ENCODE results near the gene SHTN1.

SHTN1 gene

DNA sequence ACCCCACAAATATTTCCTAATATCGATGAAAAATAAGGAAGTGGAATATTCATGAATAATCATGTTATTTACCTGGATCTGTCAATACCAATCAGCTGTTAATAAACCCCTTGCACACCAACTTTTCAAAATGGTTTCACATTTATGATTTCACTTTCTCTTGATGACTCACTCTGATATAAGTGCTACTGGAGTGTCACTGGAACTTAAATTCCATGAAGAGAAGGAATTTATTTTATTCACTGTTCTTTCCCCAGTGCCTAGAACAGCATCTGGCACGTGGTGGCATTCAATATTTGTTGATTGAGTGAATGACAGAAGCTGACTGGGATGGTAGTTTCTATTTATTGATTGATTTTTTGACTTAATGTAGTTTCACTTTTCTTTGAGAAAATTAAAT, 159.2 kb downstream of the SHTN1 start:
- FAIRE-seq, result no peak

GRCh38 chr10:116840389-116841075, 164.5 kb downstream of the SHTN1 start:
- FAIRE-seq (no peak), DNase-seq (ENCODE audit: extremely low spot score, insufficient read length, low read depth) (no peak)

More for the DNA sequence above, 159.2 kb downstream of the SHTN1 start:
- DNase-seq (ENCODE audit: extremely low spot score, insufficient read length, low read depth), result no peak

GRCh38 chr10:116838143-116838725, 166.8 kb downstream of the SHTN1 start:
- FAIRE-seq, result peak; percentile 76
- DNase-seq (ENCODE audit: extremely low spot score, insufficient read length, low read depth), result no peak

GRCh38 chr10:116836902-116837523, 168.0 kb downstream of the SHTN1 start:
- no peak for FAIRE-seq
- DNase-seq (ENCODE audit: extremely low spot score, insufficient read length, low read depth), result no peak

- DNase-seq (ENCODE audit: extremely low spot score, insufficient read length, low read depth) (no peak), FAIRE-seq (no peak)
Measured at GRCh38 chr10:116836083-116836482, 168.9 kb downstream of the SHTN1 start.

DNA sequence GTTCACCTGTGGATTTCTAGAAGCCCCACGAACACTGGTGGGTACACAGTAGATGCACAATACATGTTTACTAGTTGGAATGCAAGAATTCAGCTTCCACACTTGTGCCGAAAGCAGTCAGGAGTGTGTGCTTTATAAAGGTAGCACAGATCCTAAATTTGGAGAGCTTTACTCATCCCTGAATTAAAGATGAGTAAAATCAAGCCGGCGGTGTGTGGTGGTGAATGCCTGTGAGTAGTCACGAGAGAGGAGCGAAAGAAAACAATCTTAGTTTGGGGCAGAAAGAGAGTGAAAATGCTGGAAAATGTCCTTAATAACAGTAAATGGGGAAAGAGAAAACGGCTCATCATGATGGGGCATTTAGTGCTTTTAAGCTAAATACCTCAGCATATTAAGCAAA, 169.3 kb downstream of the SHTN1 start:
- DNase-seq (ENCODE audit: extremely low spot score, insufficient read length, low read depth), result no peak
- FAIRE-seq, result no peak

DNA sequence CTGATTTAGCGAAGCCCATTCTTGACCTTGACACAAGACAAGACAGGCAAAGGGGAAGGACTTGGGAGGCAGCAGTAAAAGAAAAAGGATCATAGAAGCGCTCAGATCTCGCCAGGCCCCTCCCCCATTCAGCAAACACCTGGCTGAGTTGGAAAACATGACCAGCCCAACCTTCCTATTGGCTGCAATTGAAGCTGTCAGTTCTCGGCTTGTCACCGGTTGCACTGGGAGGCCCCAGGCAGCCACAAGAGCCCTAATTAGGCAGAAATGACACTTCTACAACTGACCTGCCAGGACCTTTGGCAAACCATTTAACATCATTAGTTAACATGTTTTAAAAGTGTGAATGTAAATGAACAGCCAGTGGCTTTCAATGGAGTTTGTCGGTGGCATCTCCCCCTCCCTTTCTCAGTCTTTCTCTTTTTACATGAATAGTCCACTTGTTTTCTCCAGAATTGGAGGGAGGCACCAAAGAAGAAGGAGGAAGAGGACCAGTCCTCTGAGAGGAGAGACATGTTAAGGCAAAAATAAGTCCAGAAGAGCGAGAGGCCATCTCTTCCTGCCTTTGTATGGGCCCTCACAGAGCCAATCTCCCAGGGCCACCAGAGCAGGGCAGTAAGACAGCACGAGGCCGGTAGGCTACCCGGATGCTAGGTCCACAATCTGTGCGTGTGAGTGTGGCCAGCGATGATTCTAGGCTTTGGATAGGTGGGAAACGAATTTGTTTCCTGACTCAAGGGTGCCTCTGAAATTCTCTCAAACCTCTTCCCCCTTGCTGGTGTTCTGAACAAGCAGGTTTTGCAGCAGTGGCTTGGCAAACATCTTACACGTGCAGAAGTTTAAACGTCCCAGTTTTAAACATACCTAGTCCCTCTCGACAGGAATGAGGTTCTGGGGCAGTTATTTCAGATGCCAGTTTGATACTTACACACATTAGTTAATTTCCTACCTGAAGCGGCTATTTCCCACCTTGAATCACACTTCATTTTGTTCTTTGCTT, 170.7 kb downstream of the SHTN1 start:
- no peak for DNase-seq (ENCODE audit: extremely low spot score, insufficient read length, low read depth)
- FAIRE-seq, result no peak

DNA sequence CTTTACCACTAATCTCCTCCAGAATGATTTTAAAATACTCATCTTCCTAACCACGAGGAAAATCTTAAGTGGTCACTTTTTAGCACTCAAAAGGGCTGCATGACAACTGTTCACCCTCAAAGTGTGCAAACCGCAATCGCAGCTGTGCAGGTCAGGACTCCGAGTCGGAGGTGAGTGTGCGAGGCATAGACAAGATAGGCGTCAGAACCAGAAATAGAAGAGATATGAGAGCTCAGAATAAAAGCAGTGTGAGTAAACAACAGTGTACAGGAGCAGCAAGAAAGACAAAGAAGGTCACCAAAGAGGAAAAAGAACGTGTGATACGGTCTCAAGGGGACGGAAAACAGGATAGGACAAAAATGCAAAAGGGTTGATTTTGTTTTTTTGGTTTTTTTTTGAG, 173.2 kb downstream of the SHTN1 start:
- no peak for DNase-seq (ENCODE audit: extremely low spot score, insufficient read length, low read depth)
- no peak for FAIRE-seq

Measured in GM18507 (cell line).